ENCODE measurements around the gene TCF20. TPM values are rescaled to one million over a fixed set of nuclear protein-coding genes. Genes with fewer than 3 reads are reported as not detected.

The TCF20 gene
- total RNA-seq, 1 donor from 2014 or later: 10.9 TPM

- no peak for DNase-seq (ENCODE audit: low read depth)
These were observed 11.9 kb upstream of the TCF20 start for GRCh38 chr22:42282252-42282942.

- DNase-seq (ENCODE audit: low read depth): no peak
These were observed 11.3 kb upstream of the TCF20 start for GRCh38 chr22:42281706-42282251.

- no peak for DNase-seq (ENCODE audit: low read depth)
These were observed 10.8 kb upstream of the TCF20 start for GRCh38 chr22:42281284-42281683.

- no peak for DNase-seq (ENCODE audit: low read depth)
These were observed 10.4 kb upstream of the TCF20 start for GRCh38 chr22:42280836-42281235.

- no peak for DNase-seq (ENCODE audit: low read depth)
These were observed 9.7 kb upstream of the TCF20 start for GRCh38 chr22:42280140-42280539.

GRCh38 chr22:42279425-42280020 lies 9.1 kb upstream of the TCF20 start:
- no peak for DNase-seq (ENCODE audit: low read depth)

- DNase-seq (ENCODE audit: low read depth): peak; percentile 47
These were observed 7.7 kb upstream of the TCF20 start for GRCh38 chr22:42277988-42278776.

GRCh38 chr22:42277232-42277753 lies 6.8 kb upstream of the TCF20 start:
- DNase-seq (ENCODE audit: low read depth): no peak

- no peak for DNase-seq (ENCODE audit: low read depth)
These were observed 5.5 kb upstream of the TCF20 start for GRCh38 chr22:42275970-42276369.

GRCh38 chr22:42275176-42275575 lies 4.7 kb upstream of the TCF20 start:
- no peak for DNase-seq (ENCODE audit: low read depth)

GRCh38 chr22:42273855-42274451 lies 3.5 kb upstream of the TCF20 start:
- DNase-seq (ENCODE audit: low read depth): no peak

GRCh38 chr22:42272431-42272999 lies 2.1 kb upstream of the TCF20 start:
- DNase-seq (ENCODE audit: low read depth): no peak

GRCh38 chr22:42271906-42272305 lies 1.5 kb upstream of the TCF20 start:
- DNase-seq (ENCODE audit: low read depth): no peak

- DNase-seq (ENCODE audit: low read depth): no peak
These were observed 849 bp upstream of the TCF20 start for GRCh38 chr22:42271191-42271813.

- DNase-seq (ENCODE audit: low read depth): peak; percentile 10
These were observed 310 bp downstream of the TCF20 start for GRCh38 chr22:42270176-42270509.

GRCh38 chr22:42269432-42270175 lies 849 bp downstream of the TCF20 start:
- DNase-seq (ENCODE audit: low read depth): peak; percentile 10

- DNase-seq (ENCODE audit: low read depth): no peak
These were observed 1.5 kb downstream of the TCF20 start for GRCh38 chr22:42268852-42269410.

- DNase-seq (ENCODE audit: low read depth): no peak
These were observed 5.1 kb downstream of the TCF20 start for GRCh38 chr22:42265321-42265720.

GRCh38 chr22:42263944-42264343 lies 6.5 kb downstream of the TCF20 start:
- DNase-seq (ENCODE audit: low read depth): no peak

- DNase-seq (ENCODE audit: low read depth): no peak
These were observed 7.5 kb downstream of the TCF20 start for GRCh38 chr22:42262964-42263363.

Data from myocyte (in vitro differentiated cells).